Osteoblast (primary cell): ENCODE data around the gene SLC37A4. TPM values are rescaled to one million over a fixed set of nuclear protein-coding genes. Genes with fewer than 3 reads are reported as not detected.
A peak's percentile ranks its signal among the peaks of the same experiment; 100 is the strongest.

Source experiments
- DNase-seq: peaks from one replicate; pipeline ENCODE4 v3.0.0; 2011; ENCODE audit warnings: low spot score, mixed read lengths; ENCODE audit not compliant: insufficient read length; ENCODE audit errors: missing footprints
- H2AFZ ChIP-seq: 2 replicates; pipeline ENCODE4 v1.6.0; 2011; ENCODE audit warnings: mild to moderate bottlenecking, low read length
- H3K27ac ChIP-seq: 2 replicates; pipeline ENCODE4 v1.5.1; 2011; ENCODE audit warnings: mild to moderate bottlenecking, low read depth, low read length, moderate library complexity
- H3K27me3 ChIP-seq: 2 replicates; pipeline ENCODE4 v1.6.0; 2012; ENCODE audit warnings: mild to moderate bottlenecking, control low read depth, inconsistent platforms, low read length, moderate library complexity; ENCODE audit not compliant: insufficient read depth
- H3K36me3 ChIP-seq: 2 replicates; pipeline ENCODE4 v1.5.1; 2011; ENCODE audit warnings: mild to moderate bottlenecking, low read length, control low read depth, moderate library complexity; ENCODE audit not compliant: insufficient read depth
- H3K4me1 ChIP-seq: 2 replicates; pipeline ENCODE4 v1.5.1; 2011; ENCODE audit warnings: mild to moderate bottlenecking, low read length, control low read depth, moderate library complexity; ENCODE audit not compliant: insufficient read depth
- H3K4me2 ChIP-seq: 2 replicates; pipeline ENCODE4 v1.6.0; 2011; ENCODE audit warnings: mild to moderate bottlenecking, low read length; ENCODE audit not compliant: insufficient read depth
- H3K4me3 ChIP-seq: fragments of 200-600 bp; sonication (generic); 3 replicates; pipeline ENCODE4 v1.5.1; 2012; ENCODE audit warnings: mild to moderate bottlenecking, low read length, inconsistent platforms; ENCODE audit not compliant: insufficient read depth
- H3K79me2 ChIP-seq: 2 replicates; pipeline ENCODE4 v1.6.0; 2012; ENCODE audit warnings: mild to moderate bottlenecking, low read length, control low read depth, inconsistent platforms; ENCODE audit not compliant: insufficient read depth
- H3K9me3 ChIP-seq: 2 replicates; pipeline ENCODE4 v1.5.1; 2011; ENCODE audit warnings: low read depth, low read length, control low read depth
- H4K20me1 ChIP-seq: 2 replicates; pipeline ENCODE4 v1.6.0; 2012; ENCODE audit warnings: mild to moderate bottlenecking, low read length, control low read depth; ENCODE audit not compliant: insufficient read depth
- total RNA-seq: library from RNA; depleted of rRNA; stranded (reverse); fragments of >200 nt; gene quantifications from 2 replicates; pipeline ENCODE4 v1.2.3, GENCODE V29; 2012
- TF ChIP-seq, protein P1 (sequence below): IDR thresholded peaks from 2 replicates; pipeline ENCODE4 v1.5.1; 2011; ENCODE audit warnings: mild to moderate bottlenecking, low read depth, low read length, moderate library complexity; ENCODE audit errors: extremely low read depth

Gene SLC37A4
- total RNA-seq, 1 donor = 14.8 TPM

DNA sequence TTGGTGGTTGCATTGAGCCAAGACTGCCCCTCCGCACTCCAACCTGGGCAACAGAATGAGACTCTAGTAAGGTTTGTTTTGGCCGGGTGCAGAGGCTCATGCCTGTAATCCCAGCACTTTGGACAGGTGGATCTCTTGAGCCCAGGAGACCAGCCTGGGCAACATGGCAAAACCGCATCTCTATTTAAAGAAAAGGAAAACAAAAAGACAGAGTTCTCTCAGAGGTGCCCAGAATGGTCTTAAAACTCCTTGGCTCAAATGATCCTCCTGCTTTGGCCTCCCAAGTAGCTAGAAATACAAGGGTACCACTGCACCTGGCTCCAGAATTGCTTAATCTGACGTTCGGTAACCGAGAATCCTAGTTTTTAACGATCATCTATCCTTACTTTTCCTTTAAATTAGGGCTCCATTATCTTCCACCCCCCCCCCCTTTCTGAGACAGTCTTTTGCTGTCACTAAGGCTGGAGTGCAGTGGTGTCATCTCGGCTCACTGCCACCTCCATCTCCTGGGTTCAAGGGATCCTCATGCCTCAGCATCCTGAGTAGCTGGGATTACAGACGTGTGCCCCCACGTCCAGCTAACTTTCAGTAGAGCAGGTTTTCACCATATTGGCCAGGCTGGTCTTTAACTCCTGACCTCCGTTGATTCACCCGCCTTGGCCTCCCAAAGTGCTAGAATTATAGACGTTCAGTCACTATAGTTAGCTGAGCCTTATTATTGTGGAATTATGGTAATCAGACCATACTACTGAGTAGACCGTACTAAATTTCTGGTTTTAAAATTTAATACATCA, 14.3 kb downstream of the SLC37A4 start:
- Histone ChIP-seq H3K27ac (peak overlapping the region; percentile 43), H3K4me3 (peak overlapping the region; percentile 34), H4K20me1 (peaks cover 13% of the 10 kb centered on the region), H3K4me2 (peak overlapping the region; percentile 89), H3K36me3 (peaks cover 47% of the 10 kb centered on the region), H3K27me3 (no peaks in the 10 kb centered on the region), H2AFZ (no peak overlapping the region), H3K4me1 (peaks cover 21% of the 10 kb centered on the region), H3K9me3 (no peaks in the 10 kb centered on the region), H3K79me2 (peaks cover 56% of the 10 kb centered on the region)
- TF ChIP-seq, protein P1, sequence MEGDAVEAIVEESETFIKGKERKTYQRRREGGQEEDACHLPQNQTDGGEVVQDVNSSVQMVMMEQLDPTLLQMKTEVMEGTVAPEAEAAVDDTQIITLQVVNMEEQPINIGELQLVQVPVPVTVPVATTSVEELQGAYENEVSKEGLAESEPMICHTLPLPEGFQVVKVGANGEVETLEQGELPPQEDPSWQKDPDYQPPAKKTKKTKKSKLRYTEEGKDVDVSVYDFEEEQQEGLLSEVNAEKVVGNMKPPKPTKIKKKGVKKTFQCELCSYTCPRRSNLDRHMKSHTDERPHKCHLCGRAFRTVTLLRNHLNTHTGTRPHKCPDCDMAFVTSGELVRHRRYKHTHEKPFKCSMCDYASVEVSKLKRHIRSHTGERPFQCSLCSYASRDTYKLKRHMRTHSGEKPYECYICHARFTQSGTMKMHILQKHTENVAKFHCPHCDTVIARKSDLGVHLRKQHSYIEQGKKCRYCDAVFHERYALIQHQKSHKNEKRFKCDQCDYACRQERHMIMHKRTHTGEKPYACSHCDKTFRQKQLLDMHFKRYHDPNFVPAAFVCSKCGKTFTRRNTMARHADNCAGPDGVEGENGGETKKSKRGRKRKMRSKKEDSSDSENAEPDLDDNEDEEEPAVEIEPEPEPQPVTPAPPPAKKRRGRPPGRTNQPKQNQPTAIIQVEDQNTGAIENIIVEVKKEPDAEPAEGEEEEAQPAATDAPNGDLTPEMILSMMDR = no peak
- no peak for DNase-seq

DNA sequence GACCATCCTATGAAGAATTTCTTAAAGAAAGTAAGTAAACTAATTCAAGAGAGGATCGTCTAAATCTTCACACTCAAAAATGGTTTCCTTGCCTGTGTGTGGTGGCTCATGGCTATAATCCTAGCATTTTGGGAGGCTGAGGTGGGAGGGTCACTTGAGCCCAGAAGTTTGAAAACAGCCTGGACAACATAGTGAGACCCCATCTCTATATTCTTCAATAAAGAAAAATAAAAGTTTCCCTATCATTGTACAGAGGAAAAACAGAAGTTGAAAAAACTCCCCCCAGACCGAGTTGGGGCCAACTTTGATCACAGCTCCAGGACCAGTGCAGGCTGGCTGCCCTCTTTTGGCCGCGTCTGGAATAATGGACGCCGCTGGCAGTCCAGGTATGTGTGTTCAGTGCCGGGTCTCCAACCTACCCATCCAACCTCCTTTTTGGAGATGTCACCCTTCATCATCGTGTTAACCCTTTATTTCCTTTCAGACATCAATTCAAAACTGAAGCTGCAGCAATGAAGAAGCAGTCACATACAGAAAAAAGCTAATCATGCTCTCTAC, 15.5 kb downstream of the SLC37A4 start:
- Histone ChIP-seq H3K4me1 (peaks cover 18% of the 10 kb centered on the region), H3K4me3 (no peak overlapping the region), H3K27me3 (no peaks in the 10 kb centered on the region), H3K9me3 (no peaks in the 10 kb centered on the region), H3K27ac (no peak overlapping the region), H3K36me3 (peaks cover 46% of the 10 kb centered on the region), H2AFZ (no peak overlapping the region), H3K4me2 (no peak overlapping the region), H4K20me1 (peaks cover 9% of the 10 kb centered on the region), H3K79me2 (peaks cover 43% of the 10 kb centered on the region)
- TF ChIP-seq, protein P1 = peak; percentile 20
- DNase-seq = peak; percentile 49

DNA sequence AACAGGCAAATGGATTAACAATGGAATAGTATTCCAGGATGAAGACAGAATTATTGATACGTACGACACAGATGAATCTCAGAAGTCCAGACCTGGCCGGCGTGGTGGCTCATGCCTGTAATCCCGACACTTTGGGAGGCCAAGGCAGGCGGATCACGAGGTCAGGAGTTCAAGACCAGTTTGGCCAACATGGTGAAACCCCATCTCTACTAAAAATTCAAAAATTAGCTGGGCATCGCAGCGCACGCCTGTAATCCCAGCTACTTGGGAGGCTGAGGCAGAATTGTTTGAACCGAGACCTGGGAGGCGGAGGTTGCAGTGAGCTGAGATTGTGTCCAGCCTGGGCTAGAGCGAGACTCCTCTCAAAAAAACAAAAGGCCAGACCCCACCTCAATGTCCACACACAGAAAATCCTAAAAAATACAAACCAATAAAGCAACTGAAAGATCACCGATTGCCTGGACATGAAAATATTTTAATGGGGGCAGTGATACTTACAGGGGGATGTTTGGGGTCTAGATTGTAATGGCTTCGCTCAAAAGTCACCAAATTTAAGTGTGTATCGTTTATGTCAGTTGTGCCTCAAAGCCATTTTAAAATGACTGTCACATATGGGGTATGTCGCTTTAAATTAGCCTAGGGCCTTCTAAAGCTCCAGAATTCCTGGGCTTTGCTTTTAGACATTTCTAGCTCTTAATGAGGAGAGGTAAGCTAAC, 16.3 kb downstream of the SLC37A4 start:
- H4K20me1 ChIP-seq = peaks cover 3% of the 10 kb centered on the region
- no peak overlapping the region for H3K4me3 ChIP-seq
- no peaks in the 10 kb centered on the region for H3K27me3 ChIP-seq
- H3K36me3 ChIP-seq = peaks cover 48% of the 10 kb centered on the region
- H3K27ac ChIP-seq = no peak overlapping the region
- TF ChIP-seq, protein P1 = no peak
- H3K9me3 ChIP-seq = no peaks in the 10 kb centered on the region
- H2AFZ ChIP-seq = no peak overlapping the region
- H3K4me2 ChIP-seq = no peak overlapping the region
- peak; percentile 51 for DNase-seq
- H3K4me1 ChIP-seq = peaks cover 13% of the 10 kb centered on the region
- peaks cover 36% of the 10 kb centered on the region for H3K79me2 ChIP-seq

DNA sequence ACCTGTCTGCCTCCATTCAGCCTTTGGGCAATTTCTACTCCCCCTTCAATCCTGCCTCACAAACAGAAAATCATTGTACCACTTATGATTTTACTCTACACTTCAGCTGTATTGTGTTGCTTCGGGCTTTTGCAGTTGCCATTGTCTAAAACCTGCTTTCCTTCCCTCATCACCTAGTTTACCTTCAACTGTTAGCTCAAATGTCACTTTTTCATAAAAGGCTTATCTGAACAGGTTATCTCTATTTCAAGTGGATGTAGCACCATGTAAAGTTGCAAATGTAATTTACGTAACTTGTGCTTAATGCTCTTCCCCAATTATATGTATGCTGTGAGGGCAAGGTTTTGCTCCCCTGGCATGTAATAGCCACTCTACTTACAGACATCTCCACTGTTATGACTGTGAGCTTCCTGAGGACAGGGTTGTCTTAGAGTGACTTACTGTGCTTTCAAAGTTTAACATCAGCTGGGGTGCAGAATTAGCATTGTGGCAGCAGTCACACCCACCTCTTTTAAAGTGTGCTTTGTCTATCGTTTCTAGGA, 18.0 kb downstream of the SLC37A4 start:
- peak; percentile 79 for DNase-seq
- Histone ChIP-seq H3K9me3 (no peaks in the 10 kb centered on the region), H3K4me3 (no peak overlapping the region), H3K4me2 (no peak overlapping the region), H3K27me3 (no peaks in the 10 kb centered on the region), H2AFZ (no peak overlapping the region), H4K20me1 (no peaks in the 10 kb centered on the region), H3K36me3 (peaks cover 50% of the 10 kb centered on the region), H3K4me1 (peaks cover 13% of the 10 kb centered on the region), H3K27ac (no peak overlapping the region), H3K79me2 (peaks cover 23% of the 10 kb centered on the region)
- TF ChIP-seq, protein P1 = no peak
